CD8-positive, alpha-beta memory T cell (primary cell): ENCODE results near the gene TKT. TPM values are rescaled to one million over a fixed set of nuclear protein-coding genes. Genes with fewer than 3 reads are reported as not detected.
"Not testable (repeated sequence)": the region's sequence is repeated elsewhere in the genome, so short reads cannot be mapped to it uniquely, and the experiment has no call there.

Experiments
- CTCF ChIA-PET: fragments of 350-600 bp; sonication (Branson Sonifier 250); formaldehyde crosslinking; loops from one replicate; lab custom pipeline; 2021; ENCODE audit warnings: antibody characterized with exemption; lab: Charles Lee
- POLR2A ChIA-PET: fragments of 350-600 bp; sonication (Branson Sonifier 250); formaldehyde crosslinking; loops from one replicate; lab custom pipeline; 2021; ENCODE audit warnings: antibody characterized with exemption; lab: Charles Lee
- DNase-seq, 5 donors: peaks; one replicate each; pipeline versions ENCODE4 v3.0.0 to v3.0.0-alpha.2; 2020 to 2022; ENCODE audit warnings: mixed read lengths in 1 of 5
- H3K27ac ChIP-seq: one replicate; pipeline ENCODE4 v1.7.0; 2013; ENCODE audit warnings: low read depth, mild to moderate bottlenecking, low read length, moderate library complexity
- H3K27me3 ChIP-seq: 2 replicates; pipeline ENCODE4 v1.7.0; 2013; ENCODE audit warnings: low read length, mild to moderate bottlenecking; ENCODE audit not compliant: insufficient read depth, poor library complexity, severe bottlenecking
- H3K36me3 ChIP-seq: 2 replicates; pipeline ENCODE4 v1.7.0; 2013; ENCODE audit warnings: mild to moderate bottlenecking, low read length, moderate library complexity; ENCODE audit not compliant: insufficient read depth
- H3K4me1 ChIP-seq: 2 replicates; pipeline ENCODE4 v1.7.0; 2013; ENCODE audit warnings: mild to moderate bottlenecking, low read length, moderate library complexity; ENCODE audit not compliant: insufficient read depth
- H3K4me3 ChIP-seq: 2 replicates; pipeline ENCODE4 v1.7.0; 2013; ENCODE audit warnings: mild to moderate bottlenecking, low read length
- H3K9me3 ChIP-seq: 2 replicates; pipeline ENCODE4 v1.7.0; 2013; ENCODE audit warnings: mild to moderate bottlenecking, low read length
- H3K27ac Mint-ChIP-seq, 8 donors: one replicate each; pipeline ENCODE4 v1.8.0; 2020 to 2021; ENCODE audit warnings: mixed read lengths in 8 of 8, mild to moderate bottlenecking in 6 of 8, inconsistent platforms in 3 of 8, moderate library complexity in 3 of 8
- H3K27me3 Mint-ChIP-seq, 2 donors: one replicate each; pipeline ENCODE4 v1.8.0; 2020 to 2021; ENCODE audit warnings: mixed read lengths in 2 of 2, mild to moderate bottlenecking in 1 of 2, moderate library complexity in 1 of 2
- H3K36me3 Mint-ChIP-seq, 3 donors: one replicate each; pipeline ENCODE4 v1.8.0; 2020 to 2021; ENCODE audit warnings: mixed read lengths in 3 of 3, inconsistent platforms in 1 of 3, mild to moderate bottlenecking in 1 of 3
- H3K4me1 Mint-ChIP-seq, 3 donors: one replicate each; pipeline ENCODE4 v1.8.0; 2020 to 2021; ENCODE audit warnings: mixed read lengths in 3 of 3, inconsistent platforms in 1 of 3, mild to moderate bottlenecking in 1 of 3
- H3K4me3 Mint-ChIP-seq, 7 donors: one replicate each; pipeline ENCODE4 v1.8.0; 2020 to 2021; ENCODE audit warnings: mixed read lengths in 7 of 7, mild to moderate bottlenecking in 6 of 7, moderate library complexity in 4 of 7, inconsistent platforms in 2 of 7
- H3K9me3 Mint-ChIP-seq, 5 donors: one replicate each; pipeline ENCODE4 v1.8.0; 2020 to 2022; ENCODE audit warnings: mixed read lengths in 5 of 5, mild to moderate bottlenecking in 3 of 5, moderate library complexity in 2 of 5, inconsistent platforms in 1 of 5
- polyA plus RNA-seq: library from polyadenylated mRNA; unstranded; fragments of 300-500 nt; fragmentation: Illumina TruSeq; gene quantifications from one replicate; pipeline ENCODE4 v1.2.3, GENCODE V29; 2021
- total RNA-seq, 2 experiments: library from RNA; stranded (reverse); gene quantifications; one replicate each; pipeline ENCODE4 v1.2.3, GENCODE V29; 2021

TKT gene, protein sequence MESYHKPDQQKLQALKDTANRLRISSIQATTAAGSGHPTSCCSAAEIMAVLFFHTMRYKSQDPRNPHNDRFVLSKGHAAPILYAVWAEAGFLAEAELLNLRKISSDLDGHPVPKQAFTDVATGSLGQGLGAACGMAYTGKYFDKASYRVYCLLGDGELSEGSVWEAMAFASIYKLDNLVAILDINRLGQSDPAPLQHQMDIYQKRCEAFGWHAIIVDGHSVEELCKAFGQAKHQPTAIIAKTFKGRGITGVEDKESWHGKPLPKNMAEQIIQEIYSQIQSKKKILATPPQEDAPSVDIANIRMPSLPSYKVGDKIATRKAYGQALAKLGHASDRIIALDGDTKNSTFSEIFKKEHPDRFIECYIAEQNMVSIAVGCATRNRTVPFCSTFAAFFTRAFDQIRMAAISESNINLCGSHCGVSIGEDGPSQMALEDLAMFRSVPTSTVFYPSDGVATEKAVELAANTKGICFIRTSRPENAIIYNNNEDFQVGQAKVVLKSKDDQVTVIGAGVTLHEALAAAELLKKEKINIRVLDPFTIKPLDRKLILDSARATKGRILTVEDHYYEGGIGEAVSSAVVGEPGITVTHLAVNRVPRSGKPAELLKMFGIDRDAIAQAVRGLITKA
- total RNA-seq: 100 to 1,000 TPM; 173 to 182 TPM
- 59.3 TPM for polyA plus RNA-seq

DNA sequence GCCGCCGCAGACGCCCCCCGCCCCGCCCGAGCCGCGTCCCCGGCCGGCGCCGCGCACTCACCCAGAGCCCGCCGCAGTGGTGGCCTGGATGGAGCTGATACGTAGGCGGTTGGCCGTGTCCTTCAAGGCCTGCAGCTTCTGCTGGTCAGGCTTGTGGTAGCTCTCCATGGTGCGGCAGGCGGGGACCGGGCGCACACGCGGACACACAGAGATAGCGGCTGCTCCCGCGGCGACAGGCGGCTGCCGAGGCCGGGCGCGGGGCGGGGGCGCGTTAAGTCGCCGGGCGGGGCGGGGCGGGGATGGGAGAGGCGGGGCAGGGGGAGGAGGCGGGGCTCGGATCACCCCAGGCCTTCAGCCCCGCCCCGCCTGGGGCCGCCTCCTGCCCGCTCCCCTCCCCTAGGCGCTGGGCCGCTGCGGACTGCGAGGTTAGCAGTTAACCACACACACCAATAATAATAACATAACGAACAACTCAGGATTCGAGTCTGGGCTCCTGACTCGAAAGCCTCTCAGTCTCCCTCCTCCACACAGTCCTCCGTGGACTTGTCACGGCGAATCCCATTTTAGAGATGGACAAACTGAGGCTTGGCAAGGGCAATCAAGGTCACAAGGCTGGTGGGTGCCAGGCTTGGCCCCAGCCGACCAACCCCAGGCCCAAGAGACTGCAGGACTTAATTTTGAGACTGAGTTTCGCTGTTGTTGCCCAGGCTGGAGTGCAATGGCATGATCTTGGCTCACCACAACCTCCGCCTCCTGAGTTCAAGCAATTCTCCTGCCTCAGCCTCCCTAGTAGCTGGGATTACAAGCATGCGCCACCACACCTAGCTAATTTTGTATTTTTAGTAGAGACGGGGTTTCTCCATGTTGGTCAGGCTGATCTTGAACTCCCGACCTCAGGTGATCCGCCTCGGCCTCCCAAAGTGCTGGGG is at the start of gene TKT:
Gene TKT, minus strand, starts transcription at position 248 of the 929 bp plus-strand sequence. Its CDS starts 80 bp downstream, at position 168.
- H3K27me3 Mint-ChIP-seq: peaks cover 0 to 1% of the 10 kb centered on the region in 2 donors
- peak within 1 kb of the TSS; percentile 90 to 97 (median 92) for H3K4me3 Mint-ChIP-seq
- no peaks in the 10 kb centered on the region for H3K9me3 ChIP-seq
- peaks cover 27 to 42% (median 39%) of the 10 kb centered on the region in 3 donors for H3K4me1 Mint-ChIP-seq
- CTCF ChIA-PET: no interaction called here
- no peaks in the 10 kb centered on the region for H3K36me3 ChIP-seq
- peak within 1 kb of the TSS; percentile 90 for H3K4me3 ChIP-seq
- peak; percentile 67 to 85 (median 75) for DNase-seq
- POLR2A ChIA-PET: interaction anchor here (1.0 kb wide), 1 partner anchor 93 kb away, joined by 3 read pairs; no protein-coding TSS in a partner anchor
- no peaks in the 10 kb centered on the region for H3K27me3 ChIP-seq
- H3K27ac Mint-ChIP-seq: peak within 1 kb of the TSS; percentile 70 to 93 (median 86)
- peak within 1 kb of the TSS; percentile 78 for H3K27ac ChIP-seq
- peaks cover 26% of the 10 kb centered on the region for H3K4me1 ChIP-seq
- H3K36me3 Mint-ChIP-seq: peaks cover 0 to 6% (median 0%) of the 10 kb centered on the region in 3 donors
- no peaks in the 10 kb centered on the region for H3K9me3 Mint-ChIP-seq

DNA sequence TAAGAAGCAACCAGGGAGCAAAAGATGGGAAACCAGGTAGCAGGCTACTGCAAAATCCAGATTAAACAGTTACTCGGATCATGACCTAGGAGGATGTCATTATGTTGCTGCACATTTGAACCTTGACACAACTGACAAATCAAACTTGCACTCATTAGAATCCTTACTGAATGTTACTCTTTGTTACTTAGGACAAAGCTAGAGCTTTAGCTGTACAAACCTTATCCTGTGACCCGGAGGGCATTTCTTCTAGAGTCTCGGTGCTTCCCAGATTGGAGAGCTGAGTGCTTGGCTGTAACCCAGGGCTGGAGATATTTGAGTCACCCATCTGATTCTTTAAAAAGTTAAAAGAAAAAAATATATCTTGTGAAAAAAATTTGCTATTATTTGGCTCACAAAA is 48.1 kb upstream of the TKT start:
- Histone ChIP-seq H3K27ac (no peak overlapping the region), H3K4me3 (no peak overlapping the region), H3K27me3 (no peaks in the 10 kb centered on the region), H3K36me3 (peaks cover 11% of the 10 kb centered on the region), H3K9me3 (no peaks in the 10 kb centered on the region), H3K4me1 (no peaks in the 10 kb centered on the region)
- ChIA-PET POLR2A (no interaction called here), CTCF (interaction anchor here (1.6 kb wide), 1 partner anchor 406 kb away, joined by 4 read pairs; no protein-coding TSS in a partner anchor)
- peaks cover 0 to 55% (median 19%) of the 10 kb centered on the region in 3 donors for H3K36me3 Mint-ChIP-seq
- H3K4me3 Mint-ChIP-seq: no peak overlapping the region
- DNase-seq: no peak
- H3K9me3 Mint-ChIP-seq: no peaks in the 10 kb centered on the region
- H3K27me3 Mint-ChIP-seq: no peaks in the 10 kb centered on the region
- H3K4me1 Mint-ChIP-seq: peaks cover 4 to 6% (median 5%) of the 10 kb centered on the region in 3 donors
- peak overlapping the region in 3 of 8 donors; percentile 12 to 76 (median 34) for H3K27ac Mint-ChIP-seq

DNA sequence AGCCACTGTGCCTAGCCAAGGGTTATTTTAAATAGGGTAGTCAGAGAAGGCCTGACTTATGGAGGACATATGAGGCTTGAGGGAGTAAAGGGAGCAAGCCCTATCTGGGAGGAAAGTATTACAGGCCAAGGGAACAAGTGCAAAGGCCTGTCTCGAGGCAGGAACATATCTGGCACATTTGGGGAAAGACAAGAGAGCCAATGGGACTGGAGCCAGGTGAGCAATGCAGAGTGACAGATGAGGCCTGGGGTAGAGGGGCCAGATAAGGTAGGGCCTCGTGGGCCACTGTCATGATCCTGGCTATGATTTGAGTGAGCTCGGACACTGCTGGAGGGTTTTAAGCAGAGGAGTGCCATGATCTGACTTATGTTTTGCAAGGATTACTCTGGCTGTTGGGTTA is 47.7 kb upstream of the TKT start:
- peak overlapping the region in 3 of 8 donors; percentile 12 to 76 (median 55) for H3K27ac Mint-ChIP-seq
- peaks cover 15% of the 10 kb centered on the region for H3K36me3 ChIP-seq
- CTCF ChIA-PET: interaction anchor here (1.6 kb wide), 1 partner anchor 407 kb away, joined by 4 read pairs; no protein-coding TSS in a partner anchor

GRCh38 chr3:53300826-53301225 is 45.0 kb upstream of the TKT start:
- no peaks in the 10 kb centered on the region for H3K9me3 Mint-ChIP-seq
- no peaks in the 10 kb centered on the region for H3K27me3 Mint-ChIP-seq
- no peak overlapping the region for H3K4me3 Mint-ChIP-seq
- POLR2A ChIA-PET: no interaction called here
- H3K4me1 Mint-ChIP-seq: peaks cover 4 to 6% (median 5%) of the 10 kb centered on the region in 3 donors
- no peak for DNase-seq
- no peak overlapping the region for H3K4me3 ChIP-seq
- no peaks in the 10 kb centered on the region for H3K9me3 ChIP-seq
- CTCF ChIA-PET: interaction anchor here (1.9 to 2.1 kb wide), 2 partner anchors 9 to 410 kb away, joined by 4 to 6 read pairs; no protein-coding TSS in a partner anchor
- H3K36me3 Mint-ChIP-seq: peaks cover 0 to 64% (median 17%) of the 10 kb centered on the region in 3 donors
- H3K4me1 ChIP-seq: no peaks in the 10 kb centered on the region
- H3K27ac ChIP-seq: no peak overlapping the region
- H3K27ac Mint-ChIP-seq: no peak overlapping the region
- no peaks in the 10 kb centered on the region for H3K27me3 ChIP-seq
- H3K36me3 ChIP-seq: peaks cover 21% of the 10 kb centered on the region

More for the DNA sequence above, 47.7 kb upstream of the TKT start:
- Histone ChIP-seq H3K27me3 (no peaks in the 10 kb centered on the region), H3K4me1 (no peaks in the 10 kb centered on the region), H3K27ac (no peak overlapping the region), H3K4me3 (no peak overlapping the region), H3K9me3 (no peaks in the 10 kb centered on the region)
- peaks cover 0 to 54% (median 18%) of the 10 kb centered on the region in 3 donors for H3K36me3 Mint-ChIP-seq
- no peaks in the 10 kb centered on the region for H3K9me3 Mint-ChIP-seq
- no peak overlapping the region for H3K4me3 Mint-ChIP-seq
- POLR2A ChIA-PET: no interaction called here
- H3K27me3 Mint-ChIP-seq: no peaks in the 10 kb centered on the region
- no peak for DNase-seq
- peaks cover 4 to 6% (median 5%) of the 10 kb centered on the region in 3 donors for H3K4me1 Mint-ChIP-seq

GRCh38 chr3:53299611-53300023 is 43.8 kb upstream of the TKT start:
- H3K9me3 ChIP-seq, H3K4me1 Mint-ChIP-seq, H3K27me3 Mint-ChIP-seq, H3K4me3 Mint-ChIP-seq, POLR2A ChIA-PET, H3K27me3 ChIP-seq, H3K9me3 Mint-ChIP-seq, H3K27ac ChIP-seq, H3K4me3 ChIP-seq, H3K4me1 ChIP-seq: not testable (repeated sequence)
- DNase-seq: peak in 2 of 5 donors; percentile 28 to 49
- peak overlapping the region in 2 of 8 donors; percentile 6 to 59 for H3K27ac Mint-ChIP-seq
- CTCF ChIA-PET: interaction anchor here (1.1 to 2.1 kb wide), 3 partner anchors 10 to 411 kb away, joined by 4 to 6 read pairs (median 5); no protein-coding TSS in a partner anchor
- H3K36me3 ChIP-seq: peaks cover 21% of the 10 kb centered on the region
- peaks cover 0 to 67% (median 16%) of the 10 kb centered on the region in 3 donors for H3K36me3 Mint-ChIP-seq

GRCh38 chr3:53295410-53295809 is 39.6 kb upstream of the TKT start:
- H3K9me3 Mint-ChIP-seq: no peaks in the 10 kb centered on the region
- peaks cover 5 to 6% (median 6%) of the 10 kb centered on the region in 3 donors for H3K4me1 Mint-ChIP-seq
- ChIA-PET CTCF (no interaction called here), POLR2A (no interaction called here)
- no peaks in the 10 kb centered on the region for H3K4me1 ChIP-seq
- no peak overlapping the region for H3K27ac Mint-ChIP-seq
- no peak overlapping the region for H3K27ac ChIP-seq
- H3K9me3 ChIP-seq: no peaks in the 10 kb centered on the region
- H3K4me3 ChIP-seq: no peak overlapping the region
- H3K36me3 Mint-ChIP-seq: peaks cover 0 to 72% (median 12%) of the 10 kb centered on the region in 3 donors
- DNase-seq: no peak
- H3K36me3 ChIP-seq: peaks cover 24% of the 10 kb centered on the region
- no peaks in the 10 kb centered on the region for H3K27me3 Mint-ChIP-seq
- H3K4me3 Mint-ChIP-seq: no peak overlapping the region
- H3K27me3 ChIP-seq: no peaks in the 10 kb centered on the region

DNA sequence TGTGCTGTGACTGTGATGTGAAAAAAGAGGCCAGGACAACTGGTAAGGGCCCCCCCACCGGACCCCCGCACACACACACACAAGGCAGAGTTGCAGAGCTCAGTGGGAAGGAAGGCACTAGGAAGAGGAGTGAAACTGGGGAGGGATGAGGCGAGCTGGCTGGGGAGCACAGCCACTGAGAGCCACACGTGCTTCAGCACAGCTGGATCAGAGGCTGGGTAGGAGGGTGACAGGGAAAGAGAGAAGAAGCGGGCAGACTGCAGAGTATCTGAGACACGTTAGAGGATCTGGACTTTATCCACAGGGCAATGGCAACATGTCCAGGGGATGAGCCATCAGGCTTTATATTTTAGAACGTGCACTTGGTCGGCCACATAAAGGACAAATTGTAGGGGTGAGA is 38.0 kb upstream of the TKT start:
- peak overlapping the region in 2 of 8 donors; percentile 26 to 73 for H3K27ac Mint-ChIP-seq
- Histone ChIP-seq H3K9me3 (no peaks in the 10 kb centered on the region), H3K4me1 (no peaks in the 10 kb centered on the region), H3K4me3 (no peak overlapping the region), H3K27ac (no peak overlapping the region), H3K36me3 (peaks cover 19% of the 10 kb centered on the region), H3K27me3 (no peaks in the 10 kb centered on the region)
- CTCF ChIA-PET: no interaction called here
- H3K36me3 Mint-ChIP-seq: peaks cover 0 to 72% (median 14%) of the 10 kb centered on the region in 3 donors
- H3K27me3 Mint-ChIP-seq: no peaks in the 10 kb centered on the region
- peaks cover 0 to 2% (median 0%) of the 10 kb centered on the region in 3 donors for H3K4me1 Mint-ChIP-seq
- H3K9me3 Mint-ChIP-seq: no peaks in the 10 kb centered on the region
- no peak for DNase-seq
- H3K4me3 Mint-ChIP-seq: no peak overlapping the region
- POLR2A ChIA-PET: no interaction called here
